ENCODE data around the gene HILPDA. TPM values are rescaled to one million over a fixed set of nuclear protein-coding genes. Genes with fewer than 3 reads are reported as not detected.

HILPDA gene
- total RNA-seq, 1 donor from 2014 or later: 12.4 TPM

DNA sequence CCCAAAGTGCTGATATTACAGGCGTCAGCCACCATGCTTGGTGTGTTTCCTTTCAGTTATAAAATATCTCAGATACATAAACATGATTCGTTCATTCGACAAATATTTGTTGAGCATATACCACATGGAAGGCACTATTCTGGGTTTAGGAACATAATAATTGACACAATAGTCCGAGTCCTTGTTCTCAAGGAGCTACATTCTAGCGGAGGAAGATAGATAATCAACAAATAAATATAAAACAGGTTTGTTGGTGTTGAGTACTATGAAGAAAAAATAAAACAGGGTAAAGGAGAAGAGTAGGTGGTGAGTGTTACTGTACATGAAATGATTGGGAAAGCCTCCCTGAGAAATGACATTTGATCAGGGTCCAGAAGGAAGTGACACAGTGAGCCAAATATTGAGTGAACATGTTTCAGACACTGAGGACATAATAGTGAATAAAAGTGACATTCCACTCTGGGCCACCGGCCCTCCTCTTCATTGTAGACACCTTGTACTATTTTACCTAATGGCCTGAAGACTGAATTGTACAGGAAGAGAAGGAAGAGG lies 6.9 kb upstream of the HILPDA start:
- Mint-ChIP-seq H3K27ac (ENCODE audit: unreplicated experiment) (no peak overlapping the region), H3K9me3 (ENCODE audit: unreplicated experiment) (no peaks in the 10 kb centered on the region), H3K36me3 (ENCODE audit: low read depth, unreplicated experiment) (no peaks in the 10 kb centered on the region), H3K27me3 (ENCODE audit: low read depth, unreplicated experiment) (peaks cover 11% of the 10 kb centered on the region), H3K4me1 (ENCODE audit: low read depth, unreplicated experiment) (no peaks in the 10 kb centered on the region), H3K4me3 (ENCODE audit: unreplicated experiment) (no peak overlapping the region)
- no peak for TF ChIP-seq EZH2 (IDR thresholded peaks at IDR 0.05; ENCODE audit: insufficient read depth, low read length)
- TF ChIP-seq, protein P1, sequence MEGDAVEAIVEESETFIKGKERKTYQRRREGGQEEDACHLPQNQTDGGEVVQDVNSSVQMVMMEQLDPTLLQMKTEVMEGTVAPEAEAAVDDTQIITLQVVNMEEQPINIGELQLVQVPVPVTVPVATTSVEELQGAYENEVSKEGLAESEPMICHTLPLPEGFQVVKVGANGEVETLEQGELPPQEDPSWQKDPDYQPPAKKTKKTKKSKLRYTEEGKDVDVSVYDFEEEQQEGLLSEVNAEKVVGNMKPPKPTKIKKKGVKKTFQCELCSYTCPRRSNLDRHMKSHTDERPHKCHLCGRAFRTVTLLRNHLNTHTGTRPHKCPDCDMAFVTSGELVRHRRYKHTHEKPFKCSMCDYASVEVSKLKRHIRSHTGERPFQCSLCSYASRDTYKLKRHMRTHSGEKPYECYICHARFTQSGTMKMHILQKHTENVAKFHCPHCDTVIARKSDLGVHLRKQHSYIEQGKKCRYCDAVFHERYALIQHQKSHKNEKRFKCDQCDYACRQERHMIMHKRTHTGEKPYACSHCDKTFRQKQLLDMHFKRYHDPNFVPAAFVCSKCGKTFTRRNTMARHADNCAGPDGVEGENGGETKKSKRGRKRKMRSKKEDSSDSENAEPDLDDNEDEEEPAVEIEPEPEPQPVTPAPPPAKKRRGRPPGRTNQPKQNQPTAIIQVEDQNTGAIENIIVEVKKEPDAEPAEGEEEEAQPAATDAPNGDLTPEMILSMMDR (IDR thresholded peaks at IDR 0.05; ENCODE audit: insufficient read depth, low read depth, low read length): no peak
- H3K79me2 ChIP-seq (ENCODE audit: insufficient read depth, low read length): no peaks in the 10 kb centered on the region
- H3K4me2 ChIP-seq (ENCODE audit: low read length): no peak overlapping the region
- FAIRE-seq: no peak
- no peaks in the 10 kb centered on the region for H4K20me1 ChIP-seq (ENCODE audit: insufficient read depth, low read length)
- H3K9ac ChIP-seq (ENCODE audit: low read length): no peak overlapping the region
- H3K27ac ChIP-seq (ENCODE audit: low read depth, low read length): no peak overlapping the region
- H3K27me3 ChIP-seq (ENCODE audit: insufficient read depth, low read length): peaks cover 6% of the 10 kb centered on the region
- H3K4me3 ChIP-seq (ENCODE audit: insufficient read depth, low read depth, low read length): no peak overlapping the region
- H2AFZ ChIP-seq (ENCODE audit: low read depth, low read length): no peak overlapping the region
- H3K4me1 ChIP-seq (ENCODE audit: insufficient read depth, low read length): no peaks in the 10 kb centered on the region
- DNase-seq (ENCODE audit: low read depth): no peak
- H3K36me3 ChIP-seq (ENCODE audit: insufficient read depth, low read length): no peaks in the 10 kb centered on the region
- H3K9me3 ChIP-seq (ENCODE audit: insufficient read depth, low read depth, low read length): no peaks in the 10 kb centered on the region

DNA sequence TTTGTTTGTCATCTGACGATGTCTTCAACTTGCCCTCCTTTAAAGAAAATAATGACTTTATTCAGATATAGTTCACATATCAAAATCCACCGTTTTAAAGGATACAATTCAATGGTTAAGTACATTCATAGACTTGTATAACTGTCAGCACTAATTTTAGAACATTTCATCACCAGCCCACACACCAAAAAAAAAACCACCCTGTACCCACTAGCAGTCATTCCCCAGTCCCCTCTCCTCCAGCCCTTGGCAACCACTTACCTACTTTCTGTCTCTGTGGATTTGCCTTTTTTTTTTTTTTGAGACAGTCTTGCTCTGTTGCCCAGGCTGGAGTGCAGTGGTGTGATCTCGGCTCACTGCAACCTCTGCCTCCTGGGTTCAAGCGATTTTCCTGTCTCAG lies 5.3 kb upstream of the HILPDA start:
- Histone ChIP-seq H4K20me1 (ENCODE audit: insufficient read depth, low read length) (no peaks in the 10 kb centered on the region), H3K9ac (ENCODE audit: low read length) (no peak overlapping the region), H3K79me2 (ENCODE audit: insufficient read depth, low read length) (no peaks in the 10 kb centered on the region), H3K4me2 (ENCODE audit: low read length) (no peak overlapping the region), H3K27me3 (ENCODE audit: insufficient read depth, low read length) (peaks cover 4% of the 10 kb centered on the region), H3K27ac (ENCODE audit: low read depth, low read length) (no peak overlapping the region), H2AFZ (ENCODE audit: low read depth, low read length) (no peak overlapping the region), H3K36me3 (ENCODE audit: insufficient read depth, low read length) (no peaks in the 10 kb centered on the region), H3K4me3 (ENCODE audit: insufficient read depth, low read depth, low read length) (no peak overlapping the region), H3K9me3 (ENCODE audit: insufficient read depth, low read depth, low read length) (no peaks in the 10 kb centered on the region), H3K4me1 (ENCODE audit: insufficient read depth, low read length) (peaks cover 15% of the 10 kb centered on the region)
- Mint-ChIP-seq H3K9me3 (ENCODE audit: unreplicated experiment) (no peaks in the 10 kb centered on the region), H3K36me3 (ENCODE audit: low read depth, unreplicated experiment) (no peaks in the 10 kb centered on the region), H3K4me3 (ENCODE audit: unreplicated experiment) (no peak overlapping the region), H3K27ac (ENCODE audit: unreplicated experiment) (no peak overlapping the region), H3K27me3 (ENCODE audit: low read depth, unreplicated experiment) (peaks cover 9% of the 10 kb centered on the region), H3K4me1 (ENCODE audit: low read depth, unreplicated experiment) (peaks cover 3% of the 10 kb centered on the region)
- TF ChIP-seq, protein P1 (IDR thresholded peaks at IDR 0.05; ENCODE audit: insufficient read depth, low read depth, low read length): no peak
- no peak for TF ChIP-seq EZH2 (IDR thresholded peaks at IDR 0.05; ENCODE audit: insufficient read depth, low read length)
- FAIRE-seq: no peak
- peak; percentile 7 for DNase-seq (ENCODE audit: low read depth)

DNA sequence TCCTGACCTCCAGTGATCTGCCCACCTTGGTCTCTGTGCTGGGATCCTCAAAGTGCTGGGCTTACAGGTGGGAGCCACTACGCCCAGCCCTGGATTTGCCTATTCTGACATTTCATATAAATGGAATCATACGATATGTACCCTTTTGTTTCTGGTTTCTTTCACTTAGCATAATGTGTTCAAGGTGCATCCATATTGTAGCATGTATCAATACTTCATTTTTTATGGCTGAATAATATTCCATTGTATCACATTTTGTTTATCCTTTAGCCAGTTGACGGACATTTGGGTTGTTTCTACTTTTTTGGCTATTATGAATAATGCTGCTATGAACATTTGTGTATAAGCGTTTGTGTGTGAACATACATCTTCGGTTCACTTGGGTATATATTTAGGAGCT lies 4.8 kb upstream of the HILPDA start:
- Mint-ChIP-seq H3K4me1 (ENCODE audit: low read depth, unreplicated experiment) (peaks cover 4% of the 10 kb centered on the region), H3K4me3 (ENCODE audit: unreplicated experiment) (no peak overlapping the region), H3K27ac (ENCODE audit: unreplicated experiment) (no peak overlapping the region), H3K9me3 (ENCODE audit: unreplicated experiment) (no peaks in the 10 kb centered on the region), H3K27me3 (ENCODE audit: low read depth, unreplicated experiment) (peaks cover 9% of the 10 kb centered on the region), H3K36me3 (ENCODE audit: low read depth, unreplicated experiment) (no peaks in the 10 kb centered on the region)
- DNase-seq (ENCODE audit: low read depth) (no peak), FAIRE-seq (no peak)
- Histone ChIP-seq H3K4me2 (ENCODE audit: low read length) (no peak overlapping the region), H3K4me3 (ENCODE audit: insufficient read depth, low read depth, low read length) (no peak overlapping the region), H3K27ac (ENCODE audit: low read depth, low read length) (no peak overlapping the region), H3K79me2 (ENCODE audit: insufficient read depth, low read length) (peaks cover 3% of the 10 kb centered on the region), H3K9ac (ENCODE audit: low read length) (no peak overlapping the region), H3K4me1 (ENCODE audit: insufficient read depth, low read length) (peaks cover 15% of the 10 kb centered on the region), H3K9me3 (ENCODE audit: insufficient read depth, low read depth, low read length) (no peaks in the 10 kb centered on the region), H2AFZ (ENCODE audit: low read depth, low read length) (no peak overlapping the region), H3K27me3 (ENCODE audit: insufficient read depth, low read length) (peaks cover 4% of the 10 kb centered on the region), H4K20me1 (ENCODE audit: insufficient read depth, low read length) (no peaks in the 10 kb centered on the region), H3K36me3 (ENCODE audit: insufficient read depth, low read length) (no peaks in the 10 kb centered on the region)
- TF ChIP-seq, protein P1 (IDR thresholded peaks at IDR 0.05; ENCODE audit: insufficient read depth, low read depth, low read length): no peak
- TF ChIP-seq EZH2 (IDR thresholded peaks at IDR 0.05; ENCODE audit: insufficient read depth, low read length): no peak
